ENCODE measurements around the gene MRGPRX3.
"Not testable (repeated sequence)": the region's sequence is repeated elsewhere in the genome, so short reads cannot be mapped to it uniquely, and the experiment has no call there.

MRGPRX3 gene

GRCh38 chr11:18132341-18132740, at the start of gene MRGPRX3:
MRGPRX3 (plus strand) TSS chr11:18132571; CDS start chr11:18137203, 4,632 bp downstream.
- DNase-seq (ENCODE audit: low read depth), result peak; percentile 11

- no peak for DNase-seq (ENCODE audit: low read depth)
These were observed 44.0 kb upstream of the MRGPRX3 start for GRCh38 chr11:18088366-18088765.

- peak; percentile 13 for DNase-seq (ENCODE audit: low read depth)
These were observed 43.4 kb upstream of the MRGPRX3 start for GRCh38 chr11:18088966-18089365.

- no peak for DNase-seq (ENCODE audit: low read depth)
These were observed 40.6 kb upstream of the MRGPRX3 start for GRCh38 chr11:18091731-18092130.

- DNase-seq (ENCODE audit: low read depth), result no peak
These were observed 38.4 kb upstream of the MRGPRX3 start for GRCh38 chr11:18093959-18094358.

GRCh38 chr11:18100926-18101656, 31.3 kb upstream of the MRGPRX3 start:
- DNase-seq (ENCODE audit: low read depth), result no peak

GRCh38 chr11:18105086-18105801, 27.1 kb upstream of the MRGPRX3 start:
- DNase-seq (ENCODE audit: low read depth), result no peak

GRCh38 chr11:18105802-18106574, 26.4 kb upstream of the MRGPRX3 start, which contains the start of gene SAAL1:
SAAL1 (minus strand) TSS chr11:18106082; CDS start chr11:18106041, 41 bp downstream.
- DNase-seq (ENCODE audit: low read depth), result peak; percentile 64

GRCh38 chr11:18106688-18107087, 25.7 kb upstream of the MRGPRX3 start:
- DNase-seq (ENCODE audit: low read depth), result no peak

GRCh38 chr11:18108254-18108653, 24.1 kb upstream of the MRGPRX3 start:
- DNase-seq (ENCODE audit: low read depth), result no peak

- DNase-seq (ENCODE audit: low read depth), result peak; percentile 19
These were observed 21.4 kb upstream of the MRGPRX3 start for GRCh38 chr11:18111005-18111404.

GRCh38 chr11:18115360-18116127, 16.8 kb upstream of the MRGPRX3 start:
- peak; percentile 49 for DNase-seq (ENCODE audit: low read depth)

- DNase-seq (ENCODE audit: low read depth), result not testable (repeated sequence)
These were observed 11.0 kb upstream of the MRGPRX3 start for GRCh38 chr11:18121331-18121828.

- not testable (repeated sequence) for DNase-seq (ENCODE audit: low read depth)
These were observed 1.3 kb upstream of the MRGPRX3 start for GRCh38 chr11:18131115-18131514.

- no peak for DNase-seq (ENCODE audit: low read depth)
These were observed 2.9 kb downstream of the MRGPRX3 start for GRCh38 chr11:18135308-18135707.

- no peak for DNase-seq (ENCODE audit: low read depth)
These were observed 4.9 kb downstream of the MRGPRX3 start for GRCh38 chr11:18137186-18137800.

- DNase-seq (ENCODE audit: low read depth), result no peak
These were observed 7.8 kb downstream of the MRGPRX3 start for GRCh38 chr11:18140145-18140544.

GRCh38 chr11:18144243-18144642, 11.9 kb downstream of the MRGPRX3 start:
- DNase-seq (ENCODE audit: low read depth), result no peak

GRCh38 chr11:18145025-18145424, 12.7 kb downstream of the MRGPRX3 start:
- DNase-seq (ENCODE audit: low read depth), result no peak

GRCh38 chr11:18145837-18146236, 13.5 kb downstream of the MRGPRX3 start:
- no peak for DNase-seq (ENCODE audit: low read depth)

GRCh38 chr11:18151581-18151980, 19.2 kb downstream of the MRGPRX3 start:
- no peak for DNase-seq (ENCODE audit: low read depth)
